A549 treated with DMSO at 1 μM for 4 hours (cell line): Measurements from ENCODE around the gene ZNF729. TPM values are rescaled to one million over a fixed set of nuclear protein-coding genes. Genes with fewer than 3 reads are reported as not detected.

ENCODE experiments used
- total RNA-seq: library from RNA; stranded (reverse); fragments of 200-300 nt; extraction: Qiagen RNA extraction; gene quantifications from 5 replicates; pipeline ENCODE4 v1.2.3, GENCODE V29; 2022; ENCODE audit warnings: low read depth

The ZNF729 gene
- not detected in 5 replicates for total RNA-seq

DNA sequence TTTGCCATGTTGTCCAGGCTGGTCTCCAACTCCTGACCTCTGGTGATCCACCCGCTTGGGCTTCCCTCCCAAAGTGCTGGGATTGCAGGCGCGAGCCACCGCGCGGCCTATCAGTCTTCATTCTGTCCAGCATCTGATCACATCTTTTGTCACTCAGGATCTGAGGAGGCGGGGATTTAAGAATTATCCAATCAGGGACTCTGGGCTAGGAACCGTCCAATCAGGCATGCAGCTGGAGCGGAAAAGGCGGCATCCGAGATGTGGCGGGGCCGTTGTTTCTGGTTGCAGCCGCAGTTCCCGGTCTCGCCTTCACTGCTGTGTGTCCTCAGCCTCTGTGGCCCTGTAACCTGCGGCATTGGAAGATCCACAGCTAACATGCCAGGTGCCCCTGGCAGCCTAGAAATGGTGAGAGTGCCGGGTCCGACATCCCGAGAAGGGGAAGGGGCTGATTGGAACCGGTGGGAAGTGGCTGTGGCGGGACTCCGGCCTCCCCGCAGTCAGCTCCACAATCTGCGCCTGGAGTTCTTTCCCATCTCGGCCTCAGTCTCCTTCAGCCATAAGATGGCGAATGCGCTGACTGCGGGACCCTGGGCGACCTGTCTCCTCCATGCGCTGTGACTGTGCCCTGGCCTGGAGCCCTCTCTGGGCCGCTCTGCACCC, at the start of gene ZNF729:
Gene ZNF729 (plus strand): TSS at position 291 of the 660 bp plus-strand sequence. CDS start 85 bp downstream, at position 376.

Other genes with a start within 250 kb of the ZNF729 start
- gene ZNF257, start 234.0 kb upstream of the ZNF729 start, total RNA-seq = not detected in 5 replicates
- gene ZNF676, start 89.5 kb upstream of the ZNF729 start, total RNA-seq = not detected in 5 replicates
- not detected in 5 replicates for gene ZNF98, start 135.9 kb downstream of the ZNF729 start, total RNA-seq